IPS DF 6.9 (cell line): ENCODE measurements around the gene TEAD4.
A peak's percentile ranks its signal among the peaks of the same experiment; 100 is the strongest.

Experiments used
- DNase-seq: peaks from one replicate; pipeline ENCODE4 v3.0.0-alpha.2; 2013; ENCODE audit warnings: low read depth, low spot score
- H3K27ac ChIP-seq: one replicate; pipeline ENCODE4 v1.5.1; 2013; ENCODE audit warnings: low read length, control low read depth
- H3K27me3 ChIP-seq: 2 replicates; pipeline ENCODE4 v1.6.1; 2013; ENCODE audit warnings: mild to moderate bottlenecking, low read length; ENCODE audit not compliant: control insufficient read depth, insufficient read depth
- H3K36me3 ChIP-seq: 2 replicates; pipeline ENCODE4 v1.6.1; 2013; ENCODE audit warnings: low read length; ENCODE audit not compliant: control insufficient read depth, insufficient read depth
- H3K4me1 ChIP-seq: 2 replicates; pipeline ENCODE4 v1.6.1; 2013; ENCODE audit warnings: low read length; ENCODE audit not compliant: control insufficient read depth, insufficient read depth
- H3K4me3 ChIP-seq: 2 replicates; pipeline ENCODE4 v1.5.1; 2013; ENCODE audit warnings: mild to moderate bottlenecking, low read length
- H3K9me3 ChIP-seq: 2 replicates; pipeline ENCODE4 v1.6.1; 2013; ENCODE audit warnings: low read length, inconsistent platforms; ENCODE audit not compliant: control insufficient read depth, insufficient read depth
- WGBS: extraction: QIAGEN DNeasy Blood & Tissue Kit; methylation state at CpG from one replicate; pipeline ENCODE4 v1.1.7; 2013; ENCODE audit warnings: mixed read lengths, missing lambda C conversion rate; ENCODE audit not compliant: insufficient read length, insufficient coverage; 5-methylcytosine and 5-hydroxymethylcytosine counted together

Gene TEAD4

GRCh38 chr12:2960390-2960956 is 1.3 kb downstream of the TEAD4 start:
- Histone ChIP-seq H3K27me3 (no peaks in the 10 kb centered on the region), H3K27ac (no peak overlapping the region), H3K4me3 (peak overlapping the region; percentile 68; the same call in 1 of the 2 replicates), H3K9me3 (no peaks in the 10 kb centered on the region), H3K4me1 (peaks cover 16% of the 10 kb centered on the region), H3K36me3 (no peaks in the 10 kb centered on the region)
- no peak for DNase-seq
- no CpG with 5 or more reads among the region's 18 CpGs for WGBS

GRCh38 chr12:2960996-2961616 is 1.9 kb downstream of the TEAD4 start:
- Histone ChIP-seq H3K4me1 (peaks cover 16% of the 10 kb centered on the region), H3K27ac (no peak overlapping the region), H3K36me3 (no peaks in the 10 kb centered on the region), H3K9me3 (no peaks in the 10 kb centered on the region), H3K27me3 (no peaks in the 10 kb centered on the region), H3K4me3 (peak overlapping the region; percentile 68; the same call in 1 of the 2 replicates)
- no peak for DNase-seq
- no CpG with 5 or more reads among the region's 10 CpGs for WGBS

DNA sequence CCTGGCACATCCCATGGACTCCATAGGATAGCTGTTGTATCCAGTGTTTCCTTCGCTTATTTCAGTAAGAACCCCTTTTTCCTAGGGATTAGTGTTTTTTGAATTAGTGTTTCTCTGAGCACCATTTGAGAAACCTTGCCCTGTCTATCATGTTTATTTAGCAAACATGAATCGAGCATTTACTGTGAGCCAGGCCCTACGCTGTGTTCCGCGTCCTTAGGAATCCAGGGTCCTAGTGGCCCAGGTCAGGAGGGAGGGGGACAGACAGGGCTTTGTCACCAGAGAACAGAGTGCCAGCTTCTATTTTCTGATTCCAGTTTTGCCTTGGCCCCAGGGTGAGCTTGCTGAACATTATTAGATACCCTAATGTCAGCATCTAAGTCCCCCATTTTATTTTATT is 2.5 kb downstream of the TEAD4 start:
- no CpG with 5 or more reads among the region's 5 CpGs for WGBS
- Histone ChIP-seq H3K4me1 (peaks cover 16% of the 10 kb centered on the region), H3K4me3 (no peak overlapping the region), H3K36me3 (no peaks in the 10 kb centered on the region), H3K27me3 (no peaks in the 10 kb centered on the region), H3K9me3 (no peaks in the 10 kb centered on the region), H3K27ac (no peak overlapping the region)
- DNase-seq: no peak

- no CpG with 5 or more reads among the region's 9 CpGs for WGBS
- no peak for DNase-seq
- Histone ChIP-seq H3K36me3 (no peaks in the 10 kb centered on the region), H3K27ac (peak overlapping the region; percentile 66), H3K4me1 (peaks cover 12% of the 10 kb centered on the region), H3K9me3 (no peaks in the 10 kb centered on the region), H3K4me3 (no peak overlapping the region), H3K27me3 (no peaks in the 10 kb centered on the region)
These were observed 4.1 kb downstream of the TEAD4 start for GRCh38 chr12:2963154-2963759.

- Histone ChIP-seq H3K27ac (peak overlapping the region; percentile 66), H3K4me1 (peaks cover 12% of the 10 kb centered on the region), H3K9me3 (no peaks in the 10 kb centered on the region), H3K27me3 (no peaks in the 10 kb centered on the region), H3K36me3 (no peaks in the 10 kb centered on the region), H3K4me3 (no peak overlapping the region)
- no peak for DNase-seq
- WGBS: no CpG with 5 or more reads among the region's 15 CpGs
These were observed 4.6 kb downstream of the TEAD4 start for GRCh38 chr12:2963760-2964292.

- Histone ChIP-seq H3K27ac (no peak overlapping the region), H3K4me3 (no peak overlapping the region), H3K27me3 (no peaks in the 10 kb centered on the region), H3K36me3 (0 out of 2 replicates have a peak, but pooled peaks cover 5% of the 10 kb centered on the region), H3K9me3 (no peaks in the 10 kb centered on the region), H3K4me1 (peaks cover 11% of the 10 kb centered on the region)
- no CpG with 5 or more reads among the region's 2 CpGs for WGBS
- no peak for DNase-seq
These were observed 8.5 kb downstream of the TEAD4 start for GRCh38 chr12:2967651-2968050.

DNA sequence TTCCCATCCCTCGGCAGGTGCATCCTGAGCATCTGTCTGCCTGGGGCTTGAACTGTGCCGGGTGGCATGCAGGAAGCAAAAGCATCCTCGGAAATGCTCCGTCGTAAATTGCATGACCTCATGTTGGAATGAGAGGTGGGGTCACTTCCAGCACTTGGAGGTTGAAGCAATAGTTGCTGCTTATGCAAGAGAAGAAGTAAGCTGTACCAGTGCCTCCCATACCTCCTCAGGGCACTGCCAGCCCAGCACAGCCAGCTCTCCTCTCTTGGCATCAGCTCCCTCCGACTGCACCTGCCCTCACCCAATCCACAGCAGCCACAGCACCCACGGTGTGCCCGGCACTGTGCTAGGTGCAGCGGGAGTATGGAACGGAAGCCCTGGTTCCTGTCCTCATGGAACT is 11.5 kb downstream of the TEAD4 start:
- H3K4me3 ChIP-seq: no peak overlapping the region
- H3K9me3 ChIP-seq: no peaks in the 10 kb centered on the region
- H3K27me3 ChIP-seq: no peaks in the 10 kb centered on the region
- no CpG with 5 or more reads among the region's 10 CpGs for WGBS
- 0 out of 2 replicates have a peak, but pooled peaks cover 5% of the 10 kb centered on the region for H3K36me3 ChIP-seq
- H3K4me1 ChIP-seq: peaks cover 5% of the 10 kb centered on the region
- H3K27ac ChIP-seq: no peak overlapping the region
- no peak for DNase-seq

GRCh38 chr12:2973566-2973965 is 14.4 kb downstream of the TEAD4 start:
- Histone ChIP-seq H3K27me3 (no peaks in the 10 kb centered on the region), H3K9me3 (no peaks in the 10 kb centered on the region), H3K27ac (no peak overlapping the region), H3K36me3 (0 out of 2 replicates have a peak, but pooled peaks cover 5% of the 10 kb centered on the region), H3K4me3 (no peak overlapping the region), H3K4me1 (peaks cover 9% of the 10 kb centered on the region)
- no peak for DNase-seq
- WGBS: no CpG with 5 or more reads among the region's 9 CpGs

- no peak for DNase-seq
- no peak overlapping the region for H3K27ac ChIP-seq
- H3K9me3 ChIP-seq: no peaks in the 10 kb centered on the region
- peaks cover 9% of the 10 kb centered on the region for H3K4me1 ChIP-seq
- H3K27me3 ChIP-seq: no peaks in the 10 kb centered on the region
- H3K4me3 ChIP-seq: no peak overlapping the region
- no CpG with 5 or more reads among the region's 10 CpGs for WGBS
- peaks cover 10% of the 10 kb centered on the region; the same call in 1 of the 2 replicates for H3K36me3 ChIP-seq
These were observed 15.4 kb downstream of the TEAD4 start for GRCh38 chr12:2974560-2974971.

DNA sequence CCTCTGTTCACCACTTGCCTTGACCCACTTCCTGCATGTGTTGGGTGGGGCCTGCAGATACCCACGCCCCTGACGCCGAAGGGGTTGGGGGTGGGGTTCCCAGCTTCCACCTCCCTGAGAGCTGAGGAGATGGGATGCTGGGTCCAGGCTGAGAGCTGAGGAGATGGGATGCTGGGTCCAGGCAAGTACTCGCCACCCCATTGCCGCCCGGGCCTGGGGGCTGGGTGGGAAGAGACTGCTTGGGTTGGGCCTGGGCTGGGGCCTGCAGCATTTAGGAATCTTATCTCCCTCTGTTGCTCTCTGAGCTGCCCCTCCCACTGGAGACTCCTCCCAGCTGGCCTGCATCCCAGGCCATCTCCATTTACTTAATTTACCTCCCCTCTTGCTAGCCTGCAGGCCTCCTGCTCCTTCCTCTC is 17.4 kb downstream of the TEAD4 start:
- Histone ChIP-seq H3K27me3 (no peaks in the 10 kb centered on the region), H3K4me3 (no peak overlapping the region), H3K27ac (no peak overlapping the region), H3K9me3 (no peaks in the 10 kb centered on the region), H3K36me3 (peaks cover 7% of the 10 kb centered on the region; the same call in 1 of the 2 replicates), H3K4me1 (peaks cover 9% of the 10 kb centered on the region)
- DNase-seq: no peak
- no CpG with 5 or more reads among the region's 6 CpGs for WGBS
